GM18870 (cell line): Measurements from ENCODE around the gene KIF5B.

Experiments
- ATAC-seq: cut with Tn5 transposase; IDR thresholded peaks from one replicate; pipeline ENCODE4 v1.9.1; 2021; ENCODE audit warnings: moderate library complexity; ENCODE audit not compliant: unreplicated experiment

Gene KIF5B

DNA sequence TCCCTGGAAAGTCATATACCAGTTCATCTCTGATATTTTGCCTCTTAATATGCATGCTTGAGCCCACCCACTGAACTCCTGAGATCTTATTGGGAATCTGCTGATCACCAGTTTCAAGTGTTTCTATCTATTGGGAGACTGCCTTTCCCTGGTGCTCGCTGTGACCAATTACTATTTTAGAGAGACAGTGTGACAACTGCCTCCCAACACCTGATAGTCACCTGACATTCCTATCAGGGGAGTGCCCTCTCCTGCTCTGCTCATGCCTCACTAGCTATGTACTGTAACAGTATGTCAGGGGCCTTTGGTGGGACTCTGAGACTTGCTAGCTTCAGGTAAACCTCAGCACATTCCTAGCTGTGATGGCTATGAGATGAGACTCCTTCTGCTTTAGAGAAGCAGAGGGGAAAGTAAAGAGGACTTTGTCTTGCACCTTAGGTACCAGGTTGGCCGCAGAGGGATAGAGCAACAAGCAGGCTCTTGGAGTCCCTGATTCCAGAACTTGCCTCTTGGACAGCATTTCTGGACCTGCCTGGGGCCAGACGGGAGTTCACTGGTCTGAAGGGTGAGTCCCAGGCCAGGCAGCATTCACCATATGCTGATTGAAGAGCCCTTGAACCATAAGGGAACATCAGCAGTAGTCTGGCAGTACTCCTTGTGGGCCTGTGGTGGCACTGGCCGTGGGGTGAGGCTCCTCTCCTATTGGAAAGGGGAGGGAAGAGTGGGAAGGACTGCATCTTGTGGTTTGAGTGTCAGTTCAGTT is 93.2 kb downstream of the KIF5B start:
- no peak for ATAC-seq

DNA sequence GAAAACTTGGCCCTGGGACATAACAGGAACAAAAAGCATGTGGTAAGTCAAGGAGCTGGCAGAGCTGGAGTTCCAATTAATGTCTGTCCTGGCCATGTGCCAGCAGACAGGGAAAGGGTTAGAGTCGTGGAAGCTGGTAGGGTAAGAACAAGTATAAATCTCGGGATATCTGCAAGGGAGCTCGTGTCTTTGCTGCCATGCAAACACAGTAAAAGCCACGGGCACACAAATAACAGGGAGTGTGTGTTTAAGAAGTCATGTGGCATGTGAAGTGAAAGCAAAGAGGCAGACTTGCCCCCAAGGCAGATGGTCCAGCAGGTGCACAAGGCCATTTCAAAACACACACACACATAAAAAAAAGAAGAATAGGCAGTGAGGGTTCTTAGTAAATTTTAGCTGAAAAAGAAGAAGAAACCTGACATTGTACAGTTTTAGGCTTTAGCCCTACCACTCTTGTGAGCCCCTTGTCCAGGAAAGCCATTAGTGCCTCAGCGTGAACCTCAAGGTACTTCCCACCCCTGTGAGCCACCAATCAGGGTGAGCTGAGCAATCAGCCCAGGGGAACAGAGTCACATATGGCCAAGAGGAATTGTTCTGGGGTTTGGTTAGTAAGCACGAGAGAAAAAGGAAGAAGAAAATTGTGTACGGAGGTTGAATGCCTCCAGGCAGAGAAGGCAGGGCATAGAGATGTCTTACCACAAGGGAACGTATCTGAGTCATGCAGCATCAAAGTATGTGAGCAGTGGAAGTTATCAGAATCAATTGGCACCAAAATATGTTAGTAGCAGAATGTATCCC is 94.7 kb downstream of the KIF5B start:
- ATAC-seq = no peak

DNA sequence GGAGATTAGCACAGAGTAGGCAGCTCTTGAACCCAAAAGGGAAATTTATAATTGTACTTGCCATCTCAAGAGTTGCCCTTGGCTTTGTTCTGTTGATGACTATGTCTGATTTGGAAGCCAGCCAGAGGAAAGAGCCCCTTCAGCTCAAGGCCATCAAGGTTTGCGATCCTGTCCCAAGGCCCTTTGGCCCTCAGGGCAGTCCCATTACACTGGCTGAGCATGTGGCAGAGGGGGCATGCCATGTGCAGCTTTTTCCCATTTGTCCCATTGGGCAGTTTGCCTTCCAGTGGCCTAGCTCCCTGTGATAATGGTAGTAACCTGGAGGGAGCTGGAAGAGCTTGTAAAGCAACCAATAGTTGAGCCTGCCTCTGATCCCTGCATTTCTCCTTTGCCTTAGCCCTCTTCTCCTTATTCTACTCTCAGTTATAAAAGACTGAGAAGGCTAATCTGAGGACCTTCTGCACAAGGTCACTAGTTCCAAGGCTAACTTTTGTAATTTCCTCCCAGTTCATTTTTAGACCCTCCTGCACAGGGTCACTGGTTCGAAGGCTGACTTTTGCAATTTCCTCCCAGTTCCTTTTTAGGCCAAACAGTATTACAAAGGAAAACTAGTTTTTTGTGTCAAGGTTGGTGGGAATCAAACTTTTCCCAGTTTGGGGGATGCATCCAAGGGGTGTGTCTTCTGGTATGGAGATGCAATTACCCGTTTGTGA is 96.6 kb downstream of the KIF5B start:
- ATAC-seq = no peak
